Measurements from ENCODE around the gene CALML3. TPM values are rescaled to one million over a fixed set of nuclear protein-coding genes. Genes with fewer than 3 reads are reported as not detected.

The CALML3 gene
- not detected for total RNA-seq

GRCh38 chr10:5524641-5525560 is at the start of gene CALML3:
CALML3 (plus strand) TSS chr10:5524961; CDS start chr10:5525086, 125 bp downstream.
- TF ChIP-seq CTCF (IDR thresholded peaks at IDR 0.05; ENCODE audit: low read depth), result no peak

GRCh38 chr10:5476918-5477525 is 47.7 kb upstream of the CALML3 start:
- no peak for TF ChIP-seq CTCF (IDR thresholded peaks at IDR 0.05; ENCODE audit: low read depth)

GRCh38 chr10:5477948-5478693 is 46.6 kb upstream of the CALML3 start:
- TF ChIP-seq CTCF (IDR thresholded peaks at IDR 0.05; ENCODE audit: low read depth), result no peak

DNA sequence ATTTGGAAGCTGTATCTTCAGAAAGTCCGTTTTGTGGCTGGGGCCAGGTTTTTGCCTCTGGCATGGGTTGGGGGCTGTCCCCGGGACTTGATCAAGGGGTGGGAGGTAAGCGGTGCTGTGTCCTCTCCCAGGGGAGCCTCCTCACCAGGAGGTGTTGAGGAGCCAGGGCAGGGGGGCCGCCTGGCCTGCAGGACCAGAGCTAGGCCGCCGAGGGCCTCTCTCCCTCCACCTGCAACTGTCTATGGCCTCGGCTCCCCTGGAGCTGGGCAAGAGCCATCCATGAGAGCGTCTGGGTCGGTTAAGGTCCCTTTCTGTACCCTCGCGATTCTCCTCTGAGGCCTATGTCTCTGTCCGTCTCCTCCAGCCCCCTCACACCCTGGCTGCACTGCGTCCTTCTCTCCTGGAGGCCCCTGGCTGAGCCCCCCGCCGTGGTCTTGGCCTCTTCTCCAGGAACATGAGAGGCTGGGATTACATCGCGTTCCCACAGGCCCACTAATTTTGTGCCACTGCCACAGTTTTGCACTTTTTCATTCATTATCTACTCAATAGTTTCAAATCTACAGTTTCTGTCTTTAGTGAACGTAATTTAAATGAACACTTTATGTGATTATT is 46.0 kb upstream of the CALML3 start:
- no peak for TF ChIP-seq CTCF (IDR thresholded peaks at IDR 0.05; ENCODE audit: low read depth)

DNA sequence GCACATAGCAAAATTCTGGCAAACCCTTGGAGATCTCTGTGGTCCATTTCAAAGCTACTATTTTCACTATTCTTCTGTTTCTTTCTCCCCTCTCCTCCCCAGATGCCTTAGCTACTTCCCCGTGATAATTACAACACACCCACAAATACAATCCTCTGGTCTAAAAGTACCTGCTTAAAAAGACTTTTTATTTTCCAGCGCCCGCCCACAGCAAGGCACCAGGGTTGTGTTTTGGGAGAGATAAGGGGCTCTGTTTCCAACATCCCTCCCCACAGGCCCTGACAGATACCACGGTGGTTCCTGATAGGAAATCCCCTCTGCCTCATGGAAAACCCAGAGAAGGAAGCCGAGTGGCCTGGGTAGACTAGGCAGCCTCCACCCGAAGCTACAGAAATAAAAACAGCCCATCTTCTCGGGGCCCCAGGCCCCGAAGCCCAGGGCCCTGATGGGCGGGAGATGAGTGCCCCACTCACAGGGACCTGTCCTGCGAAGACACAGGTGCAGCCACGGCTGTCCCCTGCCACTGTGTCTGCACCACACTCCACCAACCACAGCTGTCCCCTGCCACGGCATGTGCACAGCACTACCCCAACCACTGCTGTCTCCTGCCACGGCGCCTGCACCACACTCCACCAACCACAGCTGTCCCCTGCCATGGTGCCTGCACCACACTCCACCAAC is 45.1 kb upstream of the CALML3 start:
- TF ChIP-seq CTCF (IDR thresholded peaks at IDR 0.05; ENCODE audit: low read depth), result no peak

DNA sequence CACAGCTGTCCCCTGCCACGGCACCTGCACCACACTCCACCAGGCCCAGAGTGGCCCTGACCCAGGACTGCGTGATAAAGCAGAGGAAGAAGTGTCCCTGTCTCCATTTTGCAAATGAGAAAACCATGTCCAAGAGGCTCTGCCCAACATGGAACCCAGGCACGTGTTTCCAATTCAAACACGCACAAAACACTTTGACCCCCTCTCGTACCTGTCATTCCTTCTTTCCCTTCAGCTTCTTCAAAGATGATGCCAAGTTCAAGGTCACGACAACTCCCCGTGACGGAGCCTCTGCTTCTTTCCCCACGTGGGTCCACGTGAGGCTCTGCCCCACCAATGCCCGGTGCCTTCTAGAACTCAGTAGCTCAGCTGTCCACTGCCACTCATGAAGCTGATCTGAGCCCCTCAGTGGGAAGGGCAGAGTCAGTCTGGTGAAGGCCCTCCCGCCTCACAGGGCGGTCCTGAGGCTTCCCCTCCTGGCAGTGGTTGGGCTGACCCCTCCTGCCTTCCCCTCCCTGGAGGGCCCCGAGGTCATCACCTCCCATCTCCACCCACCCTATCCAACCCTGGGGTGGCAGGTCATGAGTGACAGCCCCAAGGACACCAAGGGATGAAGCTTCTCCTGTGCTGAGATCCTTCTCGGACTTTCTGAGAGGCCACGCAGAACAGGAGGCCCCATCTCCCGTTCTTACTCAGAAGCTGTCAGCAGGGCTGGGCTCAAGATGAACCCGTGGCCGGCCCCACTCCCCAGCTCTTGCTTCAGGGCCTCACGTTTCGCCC is 44.4 kb upstream of the CALML3 start:
- no peak for TF ChIP-seq CTCF (IDR thresholded peaks at IDR 0.05; ENCODE audit: low read depth)

Data from subcutaneous adipose tissue (tissue), 4 donors.